SU-DHL-6 (cell line): ENCODE measurements around the gene TMEM80.

Source experiments
- EZH2phosphoT487 ChIP-seq: fragments of 200-600 bp; sonication (generic), shearing (Covaris generic); conservative IDR thresholded peaks from 2 replicates; pipeline ENCODE4 v1.6.1; 2018; ENCODE audit warnings: mild to moderate bottlenecking, antibody characterized with exemption, low read length, moderate library complexity, mixed read lengths
- TF ChIP-seq, protein P1 (sequence below): fragments of 200-600 bp; sonication (generic); IDR thresholded peaks from one replicate; pipeline ENCODE4 v1.5.1; 2017; ENCODE audit warnings: antibody characterized with exemption, mild to moderate bottlenecking, low read length, moderate library complexity; ENCODE audit not compliant: insufficient read depth, poor library complexity, severe bottlenecking

DNA sequence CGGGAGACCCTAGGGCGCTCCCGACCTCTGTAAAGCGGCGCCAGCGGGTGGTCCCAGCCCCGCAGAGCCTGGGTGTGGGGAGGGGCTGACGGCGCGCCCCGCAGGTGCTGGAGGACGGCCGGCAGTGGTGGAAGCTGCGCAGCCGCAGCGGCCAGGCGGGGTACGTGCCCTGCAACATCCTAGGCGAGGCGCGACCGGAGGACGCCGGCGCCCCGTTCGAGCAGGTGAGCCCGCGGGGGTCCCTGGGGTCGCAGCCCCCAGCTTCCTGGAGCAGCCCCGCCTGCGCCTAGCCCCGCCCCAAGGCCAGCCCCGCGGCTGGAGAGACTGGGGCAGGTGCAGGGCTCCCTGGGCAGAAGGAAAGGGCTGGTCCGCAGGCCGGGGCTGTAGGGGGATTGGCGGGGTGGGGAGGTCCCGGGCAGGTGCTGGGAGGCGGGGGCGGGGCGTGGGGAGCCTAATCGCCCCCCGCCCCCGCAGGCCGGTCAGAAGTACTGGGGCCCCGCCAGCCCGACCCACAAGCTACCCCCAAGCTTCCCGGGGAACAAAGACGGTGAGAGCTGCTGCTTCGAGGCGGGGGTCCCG, 30.1 kb downstream of the TMEM80 start:
- TF ChIP-seq, protein P1, sequence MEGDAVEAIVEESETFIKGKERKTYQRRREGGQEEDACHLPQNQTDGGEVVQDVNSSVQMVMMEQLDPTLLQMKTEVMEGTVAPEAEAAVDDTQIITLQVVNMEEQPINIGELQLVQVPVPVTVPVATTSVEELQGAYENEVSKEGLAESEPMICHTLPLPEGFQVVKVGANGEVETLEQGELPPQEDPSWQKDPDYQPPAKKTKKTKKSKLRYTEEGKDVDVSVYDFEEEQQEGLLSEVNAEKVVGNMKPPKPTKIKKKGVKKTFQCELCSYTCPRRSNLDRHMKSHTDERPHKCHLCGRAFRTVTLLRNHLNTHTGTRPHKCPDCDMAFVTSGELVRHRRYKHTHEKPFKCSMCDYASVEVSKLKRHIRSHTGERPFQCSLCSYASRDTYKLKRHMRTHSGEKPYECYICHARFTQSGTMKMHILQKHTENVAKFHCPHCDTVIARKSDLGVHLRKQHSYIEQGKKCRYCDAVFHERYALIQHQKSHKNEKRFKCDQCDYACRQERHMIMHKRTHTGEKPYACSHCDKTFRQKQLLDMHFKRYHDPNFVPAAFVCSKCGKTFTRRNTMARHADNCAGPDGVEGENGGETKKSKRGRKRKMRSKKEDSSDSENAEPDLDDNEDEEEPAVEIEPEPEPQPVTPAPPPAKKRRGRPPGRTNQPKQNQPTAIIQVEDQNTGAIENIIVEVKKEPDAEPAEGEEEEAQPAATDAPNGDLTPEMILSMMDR, result no peak
- TF ChIP-seq EZH2phosphoT487, result no peak
